HG02885 (cell line): Measurements from ENCODE around the gene GLI3.
"Not testable (repeated sequence)": the region's sequence is repeated elsewhere in the genome, so short reads cannot be mapped to it uniquely, and the experiment has no call there.

Experiments
- ATAC-seq: cut with Tn5 transposase; IDR thresholded peaks from one replicate; pipeline ENCODE4 v1.9.1; 2021; ENCODE audit warnings: mild to moderate bottlenecking; ENCODE audit not compliant: unreplicated experiment, poor library complexity

Gene GLI3

GRCh38 chr7:42214060-42214679 is 22.8 kb downstream of the GLI3 start:
- no peak for ATAC-seq

DNA sequence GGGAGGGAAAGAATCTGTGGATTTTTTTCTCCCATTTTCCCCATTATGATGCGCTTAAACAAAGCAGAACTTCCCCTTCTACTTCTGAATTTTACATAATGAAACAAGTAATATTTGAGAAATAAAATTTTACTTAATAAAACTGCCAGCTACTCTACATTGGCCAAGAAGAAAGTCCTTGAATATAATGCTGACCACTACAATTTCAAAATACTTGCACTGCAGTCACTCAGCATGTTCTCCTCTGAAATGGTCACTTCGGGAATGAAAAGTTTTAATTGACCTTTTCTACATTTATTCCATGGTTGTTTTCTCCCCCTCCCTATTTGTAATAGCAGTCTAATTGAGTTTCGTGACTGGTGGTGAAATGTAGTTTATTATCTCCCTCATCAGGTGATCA is 23.9 kb downstream of the GLI3 start:
- ATAC-seq, result no peak

DNA sequence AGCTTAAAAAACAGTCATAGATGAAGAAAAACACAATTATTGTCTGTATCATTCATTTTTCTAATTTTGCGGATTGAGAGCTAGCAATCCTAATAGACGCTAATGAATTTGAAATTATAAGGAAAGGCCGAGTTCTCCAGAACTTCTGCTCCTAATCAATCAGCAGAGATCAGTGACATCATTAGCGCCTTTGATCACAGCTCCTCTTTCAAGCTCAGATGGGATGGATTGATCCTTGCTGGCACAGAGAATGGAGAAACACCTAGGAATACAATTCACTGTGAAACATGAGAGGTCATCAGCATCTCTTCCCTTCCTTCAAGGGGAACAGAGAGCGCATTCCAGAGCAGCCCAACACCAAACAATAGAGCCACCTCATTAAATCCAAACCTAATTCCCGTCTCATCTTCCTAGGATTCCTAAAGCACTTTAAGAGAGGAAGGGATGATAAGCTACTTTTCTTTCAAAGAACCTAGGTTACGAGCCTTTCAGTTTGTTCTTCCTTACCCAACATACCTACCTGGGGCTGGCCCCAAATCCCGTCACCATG is 24.4 kb downstream of the GLI3 start:
- ATAC-seq, result no peak

- no peak for ATAC-seq
Observed at GRCh38 chr7:42211938-42212337, 25.1 kb downstream of the GLI3 start.

DNA sequence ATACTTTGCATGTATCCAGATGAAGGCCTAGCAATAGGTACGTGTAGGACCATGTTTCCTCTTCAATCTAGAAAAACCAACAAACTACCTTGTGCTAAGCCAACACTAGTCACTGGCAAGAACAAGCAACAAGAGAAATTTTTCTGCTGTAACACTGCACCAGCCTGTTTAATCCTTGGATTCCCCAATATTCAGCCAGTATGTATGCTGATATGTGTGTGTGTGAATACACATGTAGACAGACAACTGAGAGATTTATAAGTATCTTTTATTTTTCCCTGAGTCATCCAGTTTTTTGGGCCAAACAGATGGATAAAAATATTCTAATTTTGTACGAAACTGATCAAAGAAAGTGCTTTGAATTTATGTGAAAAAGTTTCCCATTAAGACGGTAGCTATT is 26.2 kb downstream of the GLI3 start:
- ATAC-seq, result no peak

- ATAC-seq, result no peak
Observed at GRCh38 chr7:42210333-42210732, 26.7 kb downstream of the GLI3 start.

DNA sequence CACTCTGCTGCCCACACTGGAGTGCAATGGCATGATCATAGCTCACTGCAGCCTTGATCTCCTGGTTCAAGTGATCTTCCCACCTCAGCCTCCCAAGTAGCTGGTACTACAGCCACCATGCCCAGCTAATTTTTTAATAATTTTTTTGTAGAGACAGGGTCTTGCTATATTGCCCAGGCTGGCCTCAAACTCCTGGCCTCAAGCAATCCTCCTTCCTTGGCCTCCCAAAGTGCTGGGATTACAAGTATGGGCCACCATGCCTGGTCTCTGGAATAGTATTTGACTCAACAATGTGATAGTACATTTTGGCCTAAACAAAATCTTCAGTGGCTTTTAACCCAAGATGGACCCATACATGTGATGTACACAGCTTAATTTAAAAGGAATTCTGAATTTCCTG is 27.9 kb downstream of the GLI3 start:
- ATAC-seq, result not testable (repeated sequence)

DNA sequence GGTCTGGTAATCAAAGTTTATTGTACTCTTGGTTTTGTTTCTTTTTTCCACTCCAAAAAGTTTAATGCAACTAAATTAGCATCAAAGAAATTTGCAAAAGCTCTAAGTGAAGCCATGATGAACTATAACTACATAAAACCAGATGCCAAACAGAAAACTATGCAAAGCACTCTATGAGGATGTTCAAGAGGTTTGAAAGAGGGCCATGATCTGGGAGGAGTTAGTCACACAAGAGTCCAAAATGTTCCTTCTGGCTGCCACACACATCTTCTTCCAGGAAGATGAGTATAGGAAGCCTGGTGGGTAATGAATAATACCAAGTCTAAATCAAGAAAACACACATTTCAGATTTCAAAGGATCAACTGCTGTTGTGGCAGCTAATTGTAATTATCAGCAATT is 28.4 kb downstream of the GLI3 start:
- ATAC-seq, result no peak

DNA sequence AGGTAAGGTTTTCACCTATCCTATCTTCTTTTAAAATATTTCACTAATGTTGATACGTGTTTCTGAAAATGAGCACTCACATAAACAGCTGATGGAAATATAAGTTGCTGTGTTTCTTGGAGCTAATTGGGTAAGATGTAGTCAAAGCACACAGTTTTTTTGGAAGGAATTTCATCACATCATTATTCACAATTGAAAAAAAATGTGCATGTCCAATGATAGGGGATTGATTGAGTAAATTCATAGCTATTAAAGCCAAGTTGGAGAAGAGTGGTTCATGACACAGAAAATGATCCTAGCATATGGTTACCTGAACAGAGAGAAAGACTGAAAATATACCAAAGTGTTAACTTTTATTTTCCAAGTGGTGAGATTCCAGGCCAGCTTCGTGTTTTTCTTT is 29.6 kb downstream of the GLI3 start:
- no peak for ATAC-seq

- ATAC-seq, result no peak
Observed at GRCh38 chr7:42203336-42203735, 33.7 kb downstream of the GLI3 start.

GRCh38 chr7:42202601-42203000 is 34.4 kb downstream of the GLI3 start:
- ATAC-seq, result no peak

- no peak for ATAC-seq
Observed at GRCh38 chr7:42198974-42199668, 37.9 kb downstream of the GLI3 start.

DNA sequence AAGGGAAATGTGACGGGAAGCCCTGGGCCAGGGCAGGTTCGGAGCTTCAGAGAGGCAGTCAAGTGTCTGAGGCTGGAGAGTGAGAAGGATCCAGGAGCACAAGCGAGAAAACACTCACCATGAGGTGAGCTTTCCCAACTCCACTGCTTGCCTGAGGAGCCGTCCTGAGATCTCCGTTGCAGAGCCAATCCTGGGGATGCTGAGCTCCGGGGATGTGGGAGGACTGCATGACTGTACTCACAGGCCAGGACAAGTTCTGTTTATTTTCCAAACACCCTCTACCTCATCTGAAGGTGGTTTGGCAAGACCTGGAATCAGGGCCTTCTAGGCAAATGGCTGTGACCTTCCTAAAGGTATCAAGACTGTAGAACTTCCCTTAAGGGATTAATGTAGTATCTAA is 38.7 kb downstream of the GLI3 start:
- no peak for ATAC-seq

GRCh38 chr7:42197451-42197850 is 39.6 kb downstream of the GLI3 start:
- ATAC-seq, result no peak

DNA sequence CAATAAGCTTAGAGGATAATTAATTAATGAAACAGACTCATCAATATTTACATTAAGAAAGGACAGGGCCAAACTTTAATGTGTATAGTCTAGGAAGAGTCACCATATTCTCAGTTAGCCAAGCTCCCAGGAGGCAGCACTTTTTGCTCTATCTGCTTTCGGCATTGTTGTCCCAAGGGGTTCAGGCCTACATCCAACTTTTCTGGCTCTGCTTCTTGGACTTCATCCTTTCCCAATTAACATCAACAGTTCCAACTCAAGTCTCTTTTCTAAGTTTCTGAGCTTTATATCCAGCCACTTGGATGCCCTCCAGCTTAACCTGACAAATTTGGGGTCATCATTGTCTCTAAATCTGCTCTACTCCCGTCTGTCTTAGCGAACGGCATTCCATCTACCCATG is 42.8 kb downstream of the GLI3 start:
- ATAC-seq, result no peak

DNA sequence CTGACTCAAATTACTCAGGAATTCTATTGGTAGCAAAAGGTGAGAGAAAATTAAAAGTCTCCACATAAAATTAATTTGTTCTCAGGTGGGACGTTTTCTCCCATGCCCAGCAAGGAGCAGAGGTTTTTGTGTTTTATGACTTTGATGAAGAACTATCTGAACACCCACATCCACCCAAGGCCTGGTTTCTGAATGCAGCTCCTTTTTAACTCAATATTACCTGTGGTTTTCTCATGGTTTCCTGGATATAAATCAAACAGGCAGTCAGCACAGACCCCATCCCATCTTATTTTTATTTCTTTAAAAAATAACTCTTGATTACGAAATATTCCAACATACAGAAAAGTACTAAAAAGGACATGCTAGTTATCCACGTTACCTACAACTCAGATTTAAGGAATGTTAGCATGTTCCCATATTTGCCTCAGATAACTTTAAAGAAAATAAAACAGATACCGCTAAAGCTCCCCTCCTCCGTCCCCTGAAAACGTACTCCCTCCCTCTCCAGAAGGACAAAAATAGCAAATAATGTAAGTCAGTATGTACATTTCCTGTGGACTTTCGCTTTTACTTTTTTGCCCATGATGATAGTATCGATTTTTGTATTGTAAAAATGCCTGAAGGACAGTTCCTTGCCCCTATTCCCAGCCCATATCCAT is 43.4 kb downstream of the GLI3 start:
- no peak for ATAC-seq

DNA sequence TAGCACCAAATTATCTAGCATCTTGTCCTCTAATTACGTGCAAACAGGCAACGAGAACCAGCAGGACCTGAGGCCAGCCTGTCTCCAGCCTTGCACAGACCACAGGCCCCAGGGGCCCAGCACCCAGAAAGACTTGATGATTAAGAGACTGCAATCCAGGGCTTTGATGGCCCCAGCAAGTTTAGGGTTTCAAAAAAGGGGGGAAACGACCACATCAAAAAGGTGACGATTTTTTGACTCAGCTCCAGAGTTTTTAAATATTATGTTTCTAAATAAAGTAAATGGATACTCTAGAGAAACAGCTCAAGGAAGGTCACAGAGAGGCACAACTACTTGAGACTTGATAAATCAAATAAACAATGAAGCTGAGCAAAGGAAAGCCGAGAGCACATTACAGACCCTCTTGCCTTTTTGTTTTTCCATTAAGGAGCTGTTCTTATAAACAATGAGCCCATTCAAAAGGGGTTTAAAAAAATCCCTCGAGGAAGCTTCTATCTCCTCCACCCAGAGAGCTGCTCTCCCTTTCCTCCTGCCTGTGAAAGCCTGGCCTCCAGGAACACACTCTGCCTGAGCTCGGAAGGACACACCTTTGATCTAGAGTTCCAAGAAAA is 44.1 kb downstream of the GLI3 start:
- no peak for ATAC-seq

- ATAC-seq, result no peak
Observed at GRCh38 chr7:42192066-42192465, 44.9 kb downstream of the GLI3 start.

DNA sequence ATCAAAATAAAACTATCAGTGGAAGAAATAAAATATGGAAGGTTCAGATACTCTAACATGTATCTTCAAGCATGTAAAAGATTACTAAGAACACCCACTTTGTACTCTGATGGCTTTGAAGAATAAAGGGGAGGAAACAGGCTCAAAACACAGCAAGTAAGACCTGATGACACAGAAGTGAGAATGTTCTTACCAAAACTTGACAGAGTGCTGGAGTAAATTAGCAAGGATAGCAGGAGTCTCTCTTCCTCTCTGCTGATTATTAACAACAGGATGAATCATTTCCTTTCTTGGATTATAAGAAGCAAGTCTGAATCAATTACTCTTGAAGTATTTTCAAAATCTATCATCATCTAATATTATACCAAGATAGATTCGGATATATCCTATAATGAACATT is 47.5 kb downstream of the GLI3 start:
- ATAC-seq, result no peak

GRCh38 chr7:42186151-42186550 is 50.9 kb downstream of the GLI3 start:
- no peak for ATAC-seq

GRCh38 chr7:42185726-42186125 is 51.3 kb downstream of the GLI3 start:
- no peak for ATAC-seq
